NCI-H1694 (cell line): ENCODE data around the gene SF3A1.

ENCODE experiments used
- DNase-seq: peaks from one replicate; lab custom pipeline; 2025; lab: John Stamatoyannopoulos, UW

The SF3A1 gene

GRCh38 chr22:30386960-30387827, 30.5 kb upstream of the SF3A1 start, which contains the start of gene RNF215:
TSS of gene RNF215 (minus strand) at chr22:30387411. CDS start at chr22:30387313, 98 bp downstream.
- peak; percentile 15 for DNase-seq

GRCh38 chr22:30386608-30386959, 29.9 kb upstream of the SF3A1 start:
- no peak for DNase-seq

- DNase-seq, result no peak
Observed at GRCh38 chr22:30385942-30386341, 29.2 kb upstream of the SF3A1 start.

GRCh38 chr22:30383061-30383460, 26.4 kb upstream of the SF3A1 start:
- no peak for DNase-seq

- no peak for DNase-seq
Observed at GRCh38 chr22:30382340-30382739, 25.6 kb upstream of the SF3A1 start.

- no peak for DNase-seq
Observed at GRCh38 chr22:30381264-30381663, 24.6 kb upstream of the SF3A1 start.

- no peak for DNase-seq
Observed at GRCh38 chr22:30380011-30380410, 23.3 kb upstream of the SF3A1 start.

GRCh38 chr22:30375312-30375849, 18.7 kb upstream of the SF3A1 start:
- DNase-seq, result no peak

GRCh38 chr22:30373331-30374325, 16.9 kb upstream of the SF3A1 start:
- DNase-seq, result no peak

GRCh38 chr22:30372915-30373314, 16.2 kb upstream of the SF3A1 start:
- no peak for DNase-seq

- DNase-seq, result no peak
Observed at GRCh38 chr22:30371981-30372380, 15.3 kb upstream of the SF3A1 start.

GRCh38 chr22:30371321-30371720, 14.6 kb upstream of the SF3A1 start:
- DNase-seq, result no peak

- no peak for DNase-seq
Observed at GRCh38 chr22:30370641-30371230, 14.0 kb upstream of the SF3A1 start.

- DNase-seq, result no peak
Observed at GRCh38 chr22:30368420-30368819, 11.7 kb upstream of the SF3A1 start.

- DNase-seq, result no peak
Observed at GRCh38 chr22:30365891-30366290, 9.2 kb upstream of the SF3A1 start.

GRCh38 chr22:30362651-30363281, 6.1 kb upstream of the SF3A1 start:
- no peak for DNase-seq

GRCh38 chr22:30361916-30362650, 5.4 kb upstream of the SF3A1 start:
- no peak for DNase-seq

- no peak for DNase-seq
Observed at GRCh38 chr22:30358541-30358940, 1.8 kb upstream of the SF3A1 start.

- DNase-seq, result no peak
Observed at GRCh38 chr22:30357650-30358215, 1.0 kb upstream of the SF3A1 start.

GRCh38 chr22:30357236-30357570, 509 bp upstream of the SF3A1 start:
- no peak for DNase-seq

- DNase-seq, result no peak
Observed at GRCh38 chr22:30354644-30355043, 2.0 kb downstream of the SF3A1 start.
